Suprapubic skin (tissue), 4 donors: ENCODE data around the gene DUOXA1. TPM values are rescaled to one million over a fixed set of nuclear protein-coding genes. Genes with fewer than 3 reads are reported as not detected.

Source experiments
- DNase-seq, 2 donors: peaks; one replicate each; pipeline ENCODE4 v3.0.0-alpha.2; 2019; ENCODE audit warnings: low spot score in 2 of 2
- H3K27ac ChIP-seq: fragments of 200-600 bp; sonication (generic); one replicate; pipeline ENCODE4 v1.5.1; 2019
- H3K27me3 ChIP-seq: fragments of 200-600 bp; sonication (generic); one replicate; pipeline ENCODE4 v1.5.1; 2019
- H3K36me3 ChIP-seq: fragments of 200-600 bp; sonication (generic); one replicate; pipeline ENCODE4 v1.5.1; 2019
- H3K4me1 ChIP-seq: fragments of 200-600 bp; sonication (generic); one replicate; pipeline ENCODE4 v1.5.1; 2019
- H3K4me3 ChIP-seq: fragments of 200-600 bp; sonication (generic); one replicate; pipeline ENCODE4 v1.5.1; 2019; ENCODE audit warnings: mild to moderate bottlenecking
- H3K9me3 ChIP-seq: fragments of 200-600 bp; sonication (generic); one replicate; pipeline ENCODE4 v1.5.1; 2019
- EP300 ChIP-seq: sonication (generic); formaldehyde crosslinking; IDR thresholded peaks from one replicate; pipeline ENCODE4 v1.6.1; 2017; ENCODE audit warnings: antibody characterized with exemption
- POLR2A ChIP-seq, 2 donors: fragments of 450-650 bp; IDR thresholded peaks; one replicate each; pipeline ENCODE4 v1.6.1; 2017; ENCODE audit warnings: antibody characterized with exemption in 2 of 2, mild to moderate bottlenecking in 2 of 2, moderate library complexity in 2 of 2
- POLR2AphosphoS5 ChIP-seq, 3 donors: sonication (generic); formaldehyde crosslinking; IDR thresholded peaks; one replicate each; pipeline ENCODE4 v1.6.1; 2017; ENCODE audit warnings: antibody characterized with exemption in 3 of 3
- WGBS: methylation state at CpG from one replicate; pipeline ENCODE4 v1.1.5; 2018; 5-methylcytosine and 5-hydroxymethylcytosine counted together
- total RNA-seq, 4 donors: library from RNA; depleted of rRNA; stranded (reverse); fragments of >200 nt; gene quantifications; one replicate each; pipeline ENCODE4 v1.1.0, GENCODE V29; 2016
- TF ChIP-seq, protein P1 (sequence below), 2 donors: fragments of 200-600 bp in 1 of 2; fragments of 450-650 bp in 1 of 2; sonication (generic) in 1 of 2; IDR thresholded peaks; one replicate each; pipeline ENCODE4 v1.5.1; 2016 to 2019; ENCODE audit warnings: antibody characterized with exemption in 2 of 2, mild to moderate bottlenecking in 1 of 2, moderate library complexity in 1 of 2

The DUOXA1 gene
- total RNA-seq, 4 donors from 2014 or later: 65.6 to 178 (median 89.6) TPM

DNA sequence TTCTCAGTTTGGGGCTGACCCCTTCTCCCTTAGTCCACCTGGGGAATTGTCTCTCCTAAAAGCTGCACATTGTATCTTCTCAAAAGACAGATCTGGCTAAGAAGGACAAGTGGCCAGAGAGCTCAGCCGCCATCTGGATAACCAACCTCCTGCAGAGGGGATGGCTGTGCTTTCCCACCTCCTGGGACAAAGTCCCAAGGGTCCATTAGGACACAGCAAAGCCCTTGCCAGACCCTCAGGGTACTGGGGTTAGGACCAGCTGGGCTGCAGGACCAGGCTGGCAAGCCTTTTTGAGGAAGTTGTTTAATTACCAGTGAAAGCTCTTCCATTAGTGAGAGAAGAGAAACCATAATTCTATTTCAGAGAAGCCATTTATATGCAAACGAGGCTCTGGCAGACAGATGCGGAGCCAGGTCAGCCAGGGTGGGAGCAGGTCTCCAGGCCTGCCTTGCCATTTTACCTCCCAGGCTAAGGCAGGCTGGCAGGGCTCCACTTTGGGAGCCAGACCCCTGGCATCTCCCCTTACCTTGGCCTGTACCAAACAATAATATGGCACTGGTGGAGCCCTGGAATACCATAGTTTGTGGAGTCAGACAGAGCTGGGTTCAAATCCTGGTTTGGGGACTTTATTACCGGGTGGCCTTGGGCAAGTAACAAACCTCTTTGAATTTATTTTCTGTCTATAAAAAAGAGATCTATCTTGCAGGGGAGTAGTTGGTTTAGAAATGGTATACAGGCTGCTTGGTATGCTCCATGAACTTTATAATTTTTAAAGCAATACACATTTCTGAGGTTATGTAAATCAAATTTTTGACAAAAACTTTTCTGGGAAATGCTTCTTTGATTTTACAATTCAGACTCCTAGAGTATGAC, 40.2 kb upstream of the DUOXA1 start:
- H3K27ac ChIP-seq: no peak overlapping the region
- 60% methylated on average over 4 of the region's 4 CpGs for WGBS

DNA sequence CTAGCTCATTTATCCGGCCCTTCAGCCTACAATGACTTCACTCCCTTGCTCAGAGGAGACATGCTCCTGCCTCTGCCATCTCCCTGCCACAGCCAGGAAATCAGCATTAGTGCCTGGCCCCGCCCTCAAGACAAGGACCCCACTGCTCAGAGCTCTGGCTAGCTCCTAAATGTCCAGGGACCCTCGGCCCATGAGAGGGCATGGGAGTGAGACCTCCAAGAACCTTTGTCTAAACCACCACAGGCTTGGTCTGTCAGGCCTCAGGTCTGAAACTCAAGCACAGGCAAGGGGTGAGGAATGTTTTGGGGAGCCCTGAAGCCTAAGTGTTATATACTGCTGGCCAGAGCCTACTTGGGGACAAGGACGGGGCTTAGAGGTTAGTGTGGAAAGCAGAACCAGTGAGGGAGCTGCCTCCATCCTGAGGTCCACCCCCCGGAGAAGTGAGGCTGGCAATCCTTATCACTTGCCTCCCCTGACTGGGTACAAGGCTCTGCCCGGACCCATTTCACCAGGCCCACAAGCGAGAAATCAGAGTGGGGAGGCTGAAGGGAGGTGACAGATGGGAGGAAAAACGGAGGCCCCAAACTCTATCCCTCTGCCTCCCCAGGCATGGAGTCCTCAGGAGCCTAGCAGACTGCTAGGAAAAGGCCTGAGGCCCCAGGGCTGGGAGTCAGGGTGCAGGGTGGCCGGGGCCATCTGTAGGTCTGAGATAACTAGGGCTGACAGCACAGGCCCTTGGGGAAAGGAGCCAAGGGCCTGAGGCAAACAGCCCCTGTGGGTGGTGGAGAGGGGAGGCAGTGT, 39.3 kb upstream of the DUOXA1 start:
- peaks cover 25% of the 10 kb centered on the region for H3K4me1 ChIP-seq
- no peak overlapping the region for H3K27ac ChIP-seq
- no peak for DNase-seq
- peaks cover 18% of the 10 kb centered on the region for H3K36me3 ChIP-seq
- TF ChIP-seq, protein P1, sequence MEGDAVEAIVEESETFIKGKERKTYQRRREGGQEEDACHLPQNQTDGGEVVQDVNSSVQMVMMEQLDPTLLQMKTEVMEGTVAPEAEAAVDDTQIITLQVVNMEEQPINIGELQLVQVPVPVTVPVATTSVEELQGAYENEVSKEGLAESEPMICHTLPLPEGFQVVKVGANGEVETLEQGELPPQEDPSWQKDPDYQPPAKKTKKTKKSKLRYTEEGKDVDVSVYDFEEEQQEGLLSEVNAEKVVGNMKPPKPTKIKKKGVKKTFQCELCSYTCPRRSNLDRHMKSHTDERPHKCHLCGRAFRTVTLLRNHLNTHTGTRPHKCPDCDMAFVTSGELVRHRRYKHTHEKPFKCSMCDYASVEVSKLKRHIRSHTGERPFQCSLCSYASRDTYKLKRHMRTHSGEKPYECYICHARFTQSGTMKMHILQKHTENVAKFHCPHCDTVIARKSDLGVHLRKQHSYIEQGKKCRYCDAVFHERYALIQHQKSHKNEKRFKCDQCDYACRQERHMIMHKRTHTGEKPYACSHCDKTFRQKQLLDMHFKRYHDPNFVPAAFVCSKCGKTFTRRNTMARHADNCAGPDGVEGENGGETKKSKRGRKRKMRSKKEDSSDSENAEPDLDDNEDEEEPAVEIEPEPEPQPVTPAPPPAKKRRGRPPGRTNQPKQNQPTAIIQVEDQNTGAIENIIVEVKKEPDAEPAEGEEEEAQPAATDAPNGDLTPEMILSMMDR (IDR thresholded peaks at IDR 0.05): no peak
- no peak for TF ChIP-seq POLR2A (IDR thresholded peaks at IDR 0.05)
- no peak for TF ChIP-seq POLR2AphosphoS5 (IDR thresholded peaks at IDR 0.05)
- TF ChIP-seq EP300: no peak
- H3K27me3 ChIP-seq: no peaks in the 10 kb centered on the region
- WGBS: 85% methylated on average over 9 of the region's 9 CpGs
- H3K4me3 ChIP-seq: no peak overlapping the region
- H3K9me3 ChIP-seq: no peaks in the 10 kb centered on the region

More for the DNA sequence above, 40.2 kb upstream of the DUOXA1 start:
- no peaks in the 10 kb centered on the region for H3K27me3 ChIP-seq
- peaks cover 18% of the 10 kb centered on the region for H3K36me3 ChIP-seq
- no peak overlapping the region for H3K4me3 ChIP-seq
- DNase-seq: no peak
- H3K4me1 ChIP-seq: peaks cover 25% of the 10 kb centered on the region
- no peaks in the 10 kb centered on the region for H3K9me3 ChIP-seq
- TF ChIP-seq, protein P1 (IDR thresholded peaks at IDR 0.05): no peak
- TF ChIP-seq POLR2A (IDR thresholded peaks at IDR 0.05) (no peak), POLR2AphosphoS5 (IDR thresholded peaks at IDR 0.05) (no peak), EP300 (no peak)

GRCh38 chr15:45168286-45168685, 38.6 kb upstream of the DUOXA1 start:
- no peak for DNase-seq
- TF ChIP-seq EP300: no peak
- no peak for TF ChIP-seq POLR2AphosphoS5 (IDR thresholded peaks at IDR 0.05)
- TF ChIP-seq POLR2A (IDR thresholded peaks at IDR 0.05): no peak
- TF ChIP-seq, protein P1 (IDR thresholded peaks at IDR 0.05): no peak
- Histone ChIP-seq H3K27ac (no peak overlapping the region), H3K4me1 (peaks cover 26% of the 10 kb centered on the region), H3K4me3 (no peak overlapping the region), H3K36me3 (peaks cover 13% of the 10 kb centered on the region), H3K9me3 (no peaks in the 10 kb centered on the region), H3K27me3 (no peaks in the 10 kb centered on the region)
- WGBS: 89% methylated on average over 4 of the region's 4 CpGs

- Histone ChIP-seq H3K4me1 (peaks cover 32% of the 10 kb centered on the region), H3K27me3 (no peaks in the 10 kb centered on the region), H3K27ac (peak overlapping the region; percentile 99), H3K4me3 (peak overlapping the region; percentile 87), H3K36me3 (peaks cover 12% of the 10 kb centered on the region), H3K9me3 (no peaks in the 10 kb centered on the region)
- TF ChIP-seq, protein P1 (IDR thresholded peaks at IDR 0.05): no peak
- TF ChIP-seq POLR2A (IDR thresholded peaks at IDR 0.05) (no peak), POLR2AphosphoS5 (IDR thresholded peaks at IDR 0.05) (no peak), EP300 (no peak)
- no peak for DNase-seq
- WGBS: 72% methylated on average over 7 of the region's 9 CpGs
Observed at GRCh38 chr15:45167631-45168205, 38.0 kb upstream of the DUOXA1 start.
